K562 (cell line): ENCODE results near the gene ZBTB16. TPM values are rescaled to one million over a fixed set of nuclear protein-coding genes. Genes with fewer than 3 reads are reported as not detected.
A peak's percentile ranks its signal among the peaks of the same experiment; 100 is the strongest.

Source experiments
- ATAC-seq: fragments of 200-7000 bp; cut with Tn5 transposase; 3 replicates; pipeline ENCODE4 v1.9.1; 2020; ENCODE audit warnings: moderate library complexity
- BruUV-seq: library from RNA; stranded (reverse); fragments of 400-500 nt; replicated peaks from 2 replicates; lab custom pipeline; 2021; lab: Mats Ljungman, UMichigan
- CTCF ChIA-PET: fragments of 300-600 bp; formaldehyde crosslinking; extraction: SDS; loops from one replicate; lab custom pipeline; 2021; ENCODE audit warnings: low intra/inter-chr PET ratio; lab: Yijun Ruan, JAX
- POLR2A ChIA-PET: fragments of 300-600, 350-650 bp; sonication (Branson Sonifier 250); formaldehyde crosslinking; extraction: SDS; loops from one replicate; lab custom pipeline; 2021; ENCODE audit warnings: antibody characterized with exemption, inconsistent platforms; lab: Yijun Ruan, JAX
- DNase-seq, 4 experiments: peaks; one replicate each; pipeline versions ENCODE4 v3.0.0 to v3.0.0-alpha.2; 2011 to 2018; ENCODE audit warnings: low spot score in 3 of 4, mixed read lengths in 3 of 4; ENCODE audit errors: extremely low read depth in 1 of 4
- FAIRE-seq: peaks from 2 replicates; lab custom pipeline; 2011; peaks lifted over from hg19 to GRCh38; lab: Jason Lieb, UNC
- H2AFZ ChIP-seq: 2 replicates; pipeline ENCODE4 v1.6.0; 2011; ENCODE audit warnings: low read depth, low read length, control low read depth, inconsistent platforms
- H3K27ac ChIP-seq: fragments of 200-600 bp; 3 replicates; pipeline ENCODE4 v1.8.0; 2011; ENCODE audit warnings: low read depth, mild to moderate bottlenecking, control low read depth, inconsistent platforms, low read length, moderate library complexity, mixed read lengths; ENCODE audit errors: extremely low read depth
- H3K27me3 ChIP-seq, 2 experiments: fragments of 300-600 bp in 1 of 2; 2 replicates in 1 of 2; 3 replicates in 1 of 2; pipeline versions ENCODE4 v1.6.0 to v1.8.0; 2011; ENCODE audit warnings: inconsistent platforms in 2 of 2, low read length in 2 of 2, mild to moderate bottlenecking in 1 of 2, mixed read lengths in 1 of 2, moderate library complexity in 1 of 2; ENCODE audit not compliant: control insufficient read depth in 2 of 2, insufficient read depth in 2 of 2
- H3K36me3 ChIP-seq: fragments of 300-600 bp; 3 replicates; pipeline ENCODE4 v1.8.0; 2011; ENCODE audit warnings: mild to moderate bottlenecking, low read length, inconsistent platforms; ENCODE audit not compliant: control insufficient read depth, insufficient read depth
- H3K4me1 ChIP-seq, 2 experiments: fragments of 200-600 bp in 1 of 2; replicated peaks in 1 of 2; 2 replicates in 1 of 2; 3 replicates in 1 of 2; pipeline versions ENCODE4 v1.5.1 to v1.8.0; 2011; ENCODE audit warnings: inconsistent platforms in 2 of 2, low read length in 2 of 2, mild to moderate bottlenecking in 1 of 2, mixed read lengths in 1 of 2, moderate library complexity in 1 of 2; ENCODE audit not compliant: control insufficient read depth in 2 of 2, insufficient read depth in 2 of 2
- H3K4me2 ChIP-seq: 2 replicates; pipeline ENCODE4 v1.6.1; 2011; ENCODE audit warnings: low read length, control low read depth, inconsistent platforms, mixed read lengths; ENCODE audit not compliant: insufficient read depth
- H3K4me3 ChIP-seq: fragments of 200-600 bp; sonication (generic), shearing (Covaris generic); 2 replicates; pipeline ENCODE4 v1.5.1; 2016; ENCODE audit warnings: control low read depth, inconsistent platforms
- H3K79me2 ChIP-seq: fragments of 200-600 bp; 3 replicates; pipeline ENCODE4 v1.8.0; 2011; ENCODE audit warnings: low read length, inconsistent platforms; ENCODE audit not compliant: control insufficient read depth, insufficient read depth
- H3K9ac ChIP-seq, 2 experiments: 2 replicates each; pipeline versions ENCODE4 v1.6.0 to v1.6.1; 2011; ENCODE audit warnings: low read depth in 2 of 2, low read length in 2 of 2, control low read depth in 1 of 2, inconsistent platforms in 1 of 2, mild to moderate bottlenecking in 1 of 2, mixed read lengths in 1 of 2; ENCODE audit not compliant: insufficient read depth in 1 of 2
- H3K9me1 ChIP-seq: one replicate; pipeline ENCODE4 v1.6.0; 2011; ENCODE audit warnings: inconsistent platforms, mild to moderate bottlenecking, low read length, moderate library complexity; ENCODE audit not compliant: control insufficient read depth, insufficient read depth
- H3K9me3 ChIP-seq: replicated peaks from 2 replicates; pipeline ENCODE4 v1.5.1; 2011; ENCODE audit warnings: low read depth, low read length, inconsistent platforms; ENCODE audit not compliant: control insufficient read depth, insufficient read depth
- H4K20me1 ChIP-seq: replicated peaks from 2 replicates; pipeline ENCODE4 v1.6.1; 2011; ENCODE audit warnings: low read length, inconsistent platforms, mixed read lengths; ENCODE audit not compliant: control insufficient read depth, insufficient read depth
- ARID1B ChIP-seq: fragments of 450-650 bp; IDR thresholded peaks from 2 replicates; pipeline ENCODE4 v1.6.1; 2016; ENCODE audit warnings: antibody characterized with exemption, mild to moderate bottlenecking, inconsistent platforms
- BCL6 ChIP-seq: fragments of 250-450 bp; sonication (Bioruptor Pico); IDR thresholded peaks from 2 replicates; pipeline ENCODE4 v1.4.0; 2020
- EHMT2 ChIP-seq: fragments of 450-650 bp; IDR thresholded peaks from 2 replicates; pipeline ENCODE4 v1.6.1; 2018; ENCODE audit warnings: antibody characterized with exemption
- ELK3 ChIP-seq: fragments of 450-650 bp; formaldehyde crosslinking; IDR thresholded peaks from 2 replicates; pipeline ENCODE4 v1.4.0; 2020; ENCODE audit warnings: mild to moderate bottlenecking
- FOSL1 ChIP-seq: fragments of 200-800 bp; sonication (Bioruptor generic); conservative IDR thresholded peaks from 2 replicates; pipeline ENCODE4 v1.6.1; 2016; ENCODE audit warnings: missing genetic modification characterization, missing compliant biosample characterization
- GABPB1 ChIP-seq: sonication (generic); formaldehyde crosslinking; IDR thresholded peaks from 2 replicates; pipeline ENCODE4 v1.8.0; 2022; ENCODE audit warnings: mild to moderate bottlenecking, missing genetic modification reagents
- HCFC1 ChIP-seq: IDR thresholded peaks from 2 replicates; pipeline ENCODE4 v1.6.1; 2012; ENCODE audit warnings: low read depth, low read length, improper control_type of control experiment
- MYC ChIP-seq, 2 experiments: fragments of 250-450 bp in 1 of 2; sonication (Bioruptor Pico) in 1 of 2; IDR thresholded peaks; 2 replicates each; pipeline versions ENCODE4 v1.5.1 to v1.6.1; 2012 to 2021; ENCODE audit warnings: low read depth in 2 of 2, borderline replicate concordance in 1 of 2, improper control_type of control experiment in 1 of 2, low read length in 1 of 2, mild to moderate bottlenecking in 1 of 2, moderate library complexity in 1 of 2
- PBX2 ChIP-seq, 2 experiments: IDR thresholded peaks in 1 of 2; conservative IDR thresholded peaks in 1 of 2; 2 replicates each; pipeline ENCODE4 v1.6.1; 2016; ENCODE audit warnings: low read depth in 2 of 2, mild to moderate bottlenecking in 1 of 2, missing compliant biosample characterization in 1 of 2, missing genetic modification characterization in 1 of 2, moderate library complexity in 1 of 2
- SNIP1 ChIP-seq: fragments of 450-650 bp; IDR thresholded peaks from 2 replicates; pipeline ENCODE4 v1.7.1; 2017; ENCODE audit warnings: low read depth, mild to moderate bottlenecking
- SNRNP70 ChIP-seq: fragments of 200-400 bp; formaldehyde crosslinking; optimal IDR thresholded peaks from 2 replicates; pipeline ENCODE3; 2017; ENCODE audit warnings: low read depth, low read length
- TCFL5 ChIP-seq: fragments of 250-450 bp; sonication (Bioruptor Pico); conservative IDR thresholded peaks from 2 replicates; pipeline ENCODE4 v1.6.1; 2021; ENCODE audit warnings: mild to moderate bottlenecking, moderate library complexity, matching md5 sums
- THRAP3 ChIP-seq: fragments of 450-650 bp; IDR thresholded peaks from 2 replicates; pipeline ENCODE4 v1.6.1; 2016; ENCODE audit warnings: mild to moderate bottlenecking, inconsistent platforms, borderline replicate concordance
- ZNF133 ChIP-seq: fragments of 250-450 bp; sonication (Bioruptor Pico); IDR thresholded peaks from 2 replicates; pipeline ENCODE4 v1.4.0; 2020; ENCODE audit warnings: mild to moderate bottlenecking
- WGBS: fragments of 100-300 bp; shearing (Covaris generic); methylation state at CpG from one replicate; pipeline ENCODE4 v1.1.6; 2016; ENCODE audit warnings: low coverage, mixed read lengths; ENCODE audit not compliant: insufficient coverage; ENCODE audit errors: missing lambda C conversion rate; 5-methylcytosine and 5-hydroxymethylcytosine counted together
- in situ Hi-C: fragments of 300-500 bp; cut with MboI; formaldehyde crosslinking; loops from 4 replicates; pipeline ENCODE4 v1.15.0; 2018; ENCODE audit warnings: inconsistent platforms, mixed read lengths
- intact Hi-C: fragments of 100-400 bp; cut with micrococcal nuclease; formaldehyde crosslinking; loops from 2 replicates; pipeline ENCODE4 v1.14.2; 2022
- polyA plus RNA-seq, 8 experiments: library from polyadenylated mRNA; depleted of rRNA in 4 of 8; stranded (reverse) in 5 of 8; unstranded in 3 of 8; fragments of >200 nt; fragmentation: Nextera tagmentation in 2 of 8; fragmentation: Illumina TruSeq in 1 of 8; extraction: Ambion mirVana in 2 of 8; extraction: Trizol in 1 of 8; gene quantifications; 2 replicates each; pipeline versions ENCODE4 v1.2.1 to v1.2.3, GENCODE V29; 2011 to 2014; ENCODE audit warnings: inconsistent platforms in 1 of 8, missing spikeins in 1 of 8
- total RNA-seq, 7 experiments: library from RNA; depleted of rRNA in 6 of 7; stranded (reverse); fragments of >200 nt in 6 of 7; fragmentation: Illumina TruSeq in 2 of 7; extraction: Trizol in 2 of 7; gene quantifications; 2 replicates each; pipeline versions ENCODE4 v1.2.1 to v1.2.3, GENCODE V29; 2011 to 2021; ENCODE audit warnings: low replicate concordance in 1 of 7

Gene ZBTB16
- total and polyA plus RNA-seq, 9 of the 15 experiments (the other 6 are each of a cell fraction or from before 2014, with no cell fraction given): 0.06 to 0.40 (median 0.24) TPM; not detected in 4

- TF ChIP-seq ELK3 (CRISPR knock-in tag): no peak
- TF ChIP-seq TCFL5 (CRISPR knock-in tag): no peak
- no peak for TF ChIP-seq BCL6 (CRISPR knock-in tag)
- TF ChIP-seq SNIP1: no peak
- no peak for TF ChIP-seq GABPB1 (CRISPR knock-in tag)
- TF ChIP-seq ARID1B: no peak
- no peak for TF ChIP-seq MYC (IDR thresholded peaks at IDR 0.05; ENCODE audit: low read depth, low read length)
- no peak for TF ChIP-seq MYC (CRISPR knock-in tag; IDR thresholded peaks at IDR 0.05; ENCODE audit: borderline replicate concordance, low read depth)
- no peak for TF ChIP-seq FOSL1 (tag)
- no peak for TF ChIP-seq EHMT2
Measured at GRCh38 chr11:114253771-114254170, 194.3 kb downstream of the ZBTB16 start (continued).

- Histone ChIP-seq H3K27me3 (no peaks in the 10 kb centered on the region), H2AFZ (no peak overlapping the region), H3K79me2 (no peaks in the 10 kb centered on the region), H4K20me1 (no peaks in the 10 kb centered on the region), H3K27ac (no peak overlapping the region), H3K4me2 (no peak overlapping the region), H3K9me3 (no peaks in the 10 kb centered on the region), H3K9me1 (peaks cover 7% of the 10 kb centered on the region), H3K36me3 (no peaks in the 10 kb centered on the region), H3K4me3 (no peak overlapping the region), H3K4me1 (peaks cover 15 to 30% of the 10 kb centered on the region in 2 experiments; a peak in 4 of 5 replicates), H3K9ac (peak overlapping the region in 1 of 2 experiments; percentile 9; a peak in 2 of 4 replicates)
- ATAC-seq: no peak
- ChIA-PET CTCF (no interaction called here), POLR2A (interaction anchor here (0.7 kb wide), 1 partner anchor 30 kb away, joined by 3 read pairs; no protein-coding TSS in a partner anchor)
- DNase-seq: no peak
- 70% methylated on average over 14 of the region's 14 CpGs for WGBS
- TF ChIP-seq SNRNP70 (no peak), PBX2 (CRISPR knock-in tag; IDR thresholded peaks at IDR 0.05; ENCODE audit: low read depth) (no peak), PBX2 (tag; conservative IDR thresholded peaks at IDR 0.05; ENCODE audit: low read depth) (no peak), THRAP3 (no peak), HCFC1 (no peak), ZNF133 (CRISPR knock-in tag) (no peak)
- in situ Hi-C loops: loop anchor here (25.0 kb wide), 1 partner anchor 942 kb away; the partner anchor contains the start of gene TTC12
- no peak for FAIRE-seq
- no TSS peak for BruUV-seq
- intact Hi-C loops: loop anchor here (5.0 kb wide), 1 partner anchor 37 kb away; no protein-coding TSS in a partner anchor
Measured at GRCh38 chr11:114254571-114255146, 195.1 kb downstream of the ZBTB16 start.
